Renal cortical epithelial cell (primary cell): Measurements from ENCODE around the gene LSM4. TPM values are rescaled to one million over a fixed set of nuclear protein-coding genes. Genes with fewer than 3 reads are reported as not detected.

Source experiments
- DNase-seq: peaks from one replicate; pipeline ENCODE4 v3.0.0-alpha.2; 2011; ENCODE audit warnings: low read depth
- total RNA-seq: library from RNA; depleted of rRNA; stranded (reverse); fragments of >200 nt; gene quantifications from 2 replicates; pipeline ENCODE4 v1.2.3, GENCODE V29; 2014

LSM4 gene
- total RNA-seq, 1 donor from 2014 or later, result 115 TPM

- no peak for DNase-seq
Observed at GRCh38 chr19:18311502-18312091, 11.3 kb downstream of the LSM4 start.

- no peak for DNase-seq
Observed at GRCh38 chr19:18310966-18311365, 11.9 kb downstream of the LSM4 start.

- no peak for DNase-seq
Observed at GRCh38 chr19:18310118-18310909, 12.6 kb downstream of the LSM4 start.

GRCh38 chr19:18309525-18310064 lies 13.3 kb downstream of the LSM4 start:
- DNase-seq, result no peak

GRCh38 chr19:18308948-18309325 lies 13.9 kb downstream of the LSM4 start:
- no peak for DNase-seq

- DNase-seq, result no peak
Observed at GRCh38 chr19:18308051-18308947, 14.6 kb downstream of the LSM4 start.

- DNase-seq, result no peak
Observed at GRCh38 chr19:18307271-18307681, 15.6 kb downstream of the LSM4 start.

- no peak for DNase-seq
Observed at GRCh38 chr19:18306888-18307260, 16.0 kb downstream of the LSM4 start.

GRCh38 chr19:18306209-18306887 lies 16.5 kb downstream of the LSM4 start:
- no peak for DNase-seq

- DNase-seq, result peak; percentile 54
Observed at GRCh38 chr19:18304458-18305310, 18.2 kb downstream of the LSM4 start.

- no peak for DNase-seq
Observed at GRCh38 chr19:18304208-18304457, 18.7 kb downstream of the LSM4 start.

- no peak for DNase-seq
Observed at GRCh38 chr19:18301718-18302111, 21.2 kb downstream of the LSM4 start.

- peak; percentile 69 for DNase-seq
Observed at GRCh38 chr19:18300930-18301717, 21.8 kb downstream of the LSM4 start.

- DNase-seq, result no peak
Observed at GRCh38 chr19:18299654-18300053, 23.2 kb downstream of the LSM4 start.

GRCh38 chr19:18298601-18299000 lies 24.3 kb downstream of the LSM4 start:
- peak; percentile 49 for DNase-seq

- DNase-seq, result no peak
Observed at GRCh38 chr19:18297308-18297707, 25.6 kb downstream of the LSM4 start.

- no peak for DNase-seq
Observed at GRCh38 chr19:18295034-18295451, 27.8 kb downstream of the LSM4 start.

- DNase-seq, result no peak
Observed at GRCh38 chr19:18294467-18294864, 28.4 kb downstream of the LSM4 start.

GRCh38 chr19:18293642-18294466 lies 29.0 kb downstream of the LSM4 start:
- no peak for DNase-seq
